Immature natural killer cell (primary cell): ENCODE results near the gene RPRD1A. TPM values are rescaled to one million over a fixed set of nuclear protein-coding genes. Genes with fewer than 3 reads are reported as not detected.
"Not testable (repeated sequence)": the region's sequence is repeated elsewhere in the genome, so short reads cannot be mapped to it uniquely, and the experiment has no call there.

Experiments
- DNase-seq, 3 donors: peaks; one replicate each; pipeline ENCODE4 v3.0.0; 2022; ENCODE audit warnings: mixed read lengths in 1 of 3
- H3K27ac Mint-ChIP-seq, 6 donors: one replicate each; pipeline ENCODE4 v1.8.0; 2020; ENCODE audit warnings: mixed read lengths in 6 of 6, mild to moderate bottlenecking in 5 of 6, inconsistent platforms in 4 of 6, moderate library complexity in 3 of 6
- H3K27me3 Mint-ChIP-seq, 3 donors: one replicate each; pipeline ENCODE4 v1.8.0; 2020 to 2021; ENCODE audit warnings: low read depth in 3 of 3, mild to moderate bottlenecking in 3 of 3, mixed read lengths in 3 of 3, moderate library complexity in 3 of 3, inconsistent platforms in 1 of 3
- H3K36me3 Mint-ChIP-seq, 3 donors: one replicate each; pipeline ENCODE4 v1.8.0; 2020; ENCODE audit warnings: mixed read lengths in 3 of 3, inconsistent platforms in 2 of 3, mild to moderate bottlenecking in 2 of 3
- H3K4me1 Mint-ChIP-seq, 2 donors: one replicate each; pipeline ENCODE4 v1.8.0; 2020; ENCODE audit warnings: inconsistent platforms in 2 of 2, mild to moderate bottlenecking in 2 of 2, mixed read lengths in 2 of 2, moderate library complexity in 1 of 2
- H3K4me3 Mint-ChIP-seq, 5 donors: one replicate each; pipeline ENCODE4 v1.8.0; 2020; ENCODE audit warnings: mild to moderate bottlenecking in 5 of 5, mixed read lengths in 5 of 5, inconsistent platforms in 3 of 5, moderate library complexity in 3 of 5
- H3K9me3 Mint-ChIP-seq, 6 donors: one replicate each; pipeline ENCODE4 v1.8.0; 2020; ENCODE audit warnings: mild to moderate bottlenecking in 6 of 6, mixed read lengths in 6 of 6, inconsistent platforms in 4 of 6, moderate library complexity in 3 of 6
- polyA plus RNA-seq, 3 donors: library from polyadenylated mRNA; unstranded; fragments of 300-500 nt; fragmentation: Illumina TruSeq; gene quantifications; one replicate each; pipeline ENCODE4 v1.2.3, GENCODE V29; 2021

Gene RPRD1A
- polyA plus RNA-seq, 3 donors from 2014 or later, result 6.3 to 11.0 (median 7.4) TPM

- H3K4me1 Mint-ChIP-seq, result peaks cover 9 to 13% of the 10 kb centered on the region in 2 donors
- DNase-seq, result no peak
- no peak overlapping the region for H3K27ac Mint-ChIP-seq
- H3K4me3 Mint-ChIP-seq, result no peak overlapping the region
- H3K36me3 Mint-ChIP-seq, result no peaks in the 10 kb centered on the region
- no peaks in the 10 kb centered on the region for H3K9me3 Mint-ChIP-seq
- H3K27me3 Mint-ChIP-seq, result peaks cover 0 to 1% (median 0%) of the 10 kb centered on the region in 3 donors
These were observed 27.1 kb upstream of the RPRD1A start for GRCh38 chr18:36094431-36094830.

GRCh38 chr18:36092116-36092515, 24.8 kb upstream of the RPRD1A start:
- not testable (repeated sequence) for H3K9me3 Mint-ChIP-seq, H3K27ac Mint-ChIP-seq, H3K36me3 Mint-ChIP-seq, DNase-seq, H3K4me3 Mint-ChIP-seq, H3K27me3 Mint-ChIP-seq
- peaks cover 9 to 13% of the 10 kb centered on the region in 2 donors for H3K4me1 Mint-ChIP-seq

GRCh38 chr18:36089001-36089400, 21.6 kb upstream of the RPRD1A start:
- H3K4me1 Mint-ChIP-seq, result peaks cover 9 to 13% of the 10 kb centered on the region in 2 donors
- peaks cover 0 to 2% (median 0%) of the 10 kb centered on the region in 6 donors for H3K9me3 Mint-ChIP-seq
- DNase-seq, result no peak
- H3K36me3 Mint-ChIP-seq, result no peaks in the 10 kb centered on the region
- H3K4me3 Mint-ChIP-seq, result no peak overlapping the region
- peaks cover 0 to 2% (median 0%) of the 10 kb centered on the region in 3 donors for H3K27me3 Mint-ChIP-seq
- no peak overlapping the region for H3K27ac Mint-ChIP-seq

GRCh38 chr18:36088256-36088655, 20.9 kb upstream of the RPRD1A start:
- Mint-ChIP-seq H3K4me3 (no peak overlapping the region), H3K36me3 (no peaks in the 10 kb centered on the region), H3K9me3 (peaks cover 0 to 2% (median 0%) of the 10 kb centered on the region in 6 donors), H3K4me1 (peaks cover 6 to 10% of the 10 kb centered on the region in 2 donors), H3K27me3 (peaks cover 0 to 3% (median 0%) of the 10 kb centered on the region in 3 donors), H3K27ac (no peak overlapping the region)
- DNase-seq, result no peak

- no peak for DNase-seq
- H3K27ac Mint-ChIP-seq, result no peak overlapping the region
- no peak overlapping the region for H3K4me3 Mint-ChIP-seq
- H3K36me3 Mint-ChIP-seq, result peaks cover 0 to 4% (median 4%) of the 10 kb centered on the region in 3 donors
- H3K27me3 Mint-ChIP-seq, result peaks cover 0 to 6% (median 2%) of the 10 kb centered on the region in 3 donors
- no peaks in the 10 kb centered on the region for H3K4me1 Mint-ChIP-seq
- peaks cover 0 to 4% (median 2%) of the 10 kb centered on the region in 6 donors for H3K9me3 Mint-ChIP-seq
These were observed 18.8 kb upstream of the RPRD1A start for GRCh38 chr18:36086186-36086585.

GRCh38 chr18:36085195-36085594, 17.8 kb upstream of the RPRD1A start:
- Mint-ChIP-seq H3K27me3 (peaks cover 0 to 5% (median 4%) of the 10 kb centered on the region in 3 donors), H3K9me3 (peaks cover 1 to 14% (median 10%) of the 10 kb centered on the region in 6 donors), H3K4me1 (no peaks in the 10 kb centered on the region), H3K4me3 (no peak overlapping the region), H3K36me3 (peaks cover 0 to 11% (median 8%) of the 10 kb centered on the region in 3 donors), H3K27ac (no peak overlapping the region)
- DNase-seq, result no peak

- DNase-seq, result no peak
- H3K4me3 Mint-ChIP-seq, result no peak overlapping the region
- peaks cover 0 to 11% (median 8%) of the 10 kb centered on the region in 3 donors for H3K36me3 Mint-ChIP-seq
- no peaks in the 10 kb centered on the region for H3K4me1 Mint-ChIP-seq
- H3K9me3 Mint-ChIP-seq, result peaks cover 1 to 17% (median 10%) of the 10 kb centered on the region in 6 donors
- peaks cover 6 to 10% (median 8%) of the 10 kb centered on the region in 3 donors for H3K27me3 Mint-ChIP-seq
- no peak overlapping the region for H3K27ac Mint-ChIP-seq
These were observed 16.4 kb upstream of the RPRD1A start for GRCh38 chr18:36083729-36084128.

- not testable (repeated sequence) for DNase-seq, H3K27ac Mint-ChIP-seq, H3K4me3 Mint-ChIP-seq, H3K4me1 Mint-ChIP-seq
- Mint-ChIP-seq H3K36me3 (peaks cover 0 to 11% (median 8%) of the 10 kb centered on the region in 3 donors), H3K27me3 (peaks cover 6 to 10% (median 8%) of the 10 kb centered on the region in 3 donors), H3K9me3 (peaks cover 1 to 17% (median 10%) of the 10 kb centered on the region in 6 donors)
These were observed 13.8 kb upstream of the RPRD1A start for GRCh38 chr18:36081118-36081517.

GRCh38 chr18:36078751-36079529, 11.6 kb upstream of the RPRD1A start:
- peaks cover 0 to 11% (median 8%) of the 10 kb centered on the region in 3 donors for H3K36me3 Mint-ChIP-seq
- H3K27me3 Mint-ChIP-seq, result peaks cover 10 to 14% (median 13%) of the 10 kb centered on the region in 3 donors
- no peak overlapping the region for H3K27ac Mint-ChIP-seq
- H3K4me3 Mint-ChIP-seq, result no peak overlapping the region
- no peak for DNase-seq
- peaks cover 1 to 17% (median 10%) of the 10 kb centered on the region in 6 donors for H3K9me3 Mint-ChIP-seq
- no peaks in the 10 kb centered on the region for H3K4me1 Mint-ChIP-seq

- H3K4me1 Mint-ChIP-seq, H3K27ac Mint-ChIP-seq, H3K4me3 Mint-ChIP-seq, DNase-seq: not testable (repeated sequence)
- H3K27me3 Mint-ChIP-seq, result peaks cover 10 to 13% (median 10%) of the 10 kb centered on the region in 3 donors
- peaks cover 1 to 17% (median 10%) of the 10 kb centered on the region in 6 donors for H3K9me3 Mint-ChIP-seq
- H3K36me3 Mint-ChIP-seq, result peaks cover 0 to 11% (median 8%) of the 10 kb centered on the region in 3 donors
These were observed 10.4 kb upstream of the RPRD1A start for GRCh38 chr18:36077764-36078163.

- DNase-seq, result no peak
- no peaks in the 10 kb centered on the region for H3K4me1 Mint-ChIP-seq
- peaks cover 0 to 5% (median 3%) of the 10 kb centered on the region in 3 donors for H3K36me3 Mint-ChIP-seq
- H3K4me3 Mint-ChIP-seq, result no peak overlapping the region
- H3K9me3 Mint-ChIP-seq, result peaks cover 1 to 12% (median 7%) of the 10 kb centered on the region in 6 donors
- H3K27me3 Mint-ChIP-seq, result peaks cover 9 to 13% (median 10%) of the 10 kb centered on the region in 3 donors
- no peak overlapping the region for H3K27ac Mint-ChIP-seq
These were observed 8.7 kb upstream of the RPRD1A start for GRCh38 chr18:36075862-36076587.

- H3K36me3 Mint-ChIP-seq, result no peaks in the 10 kb centered on the region
- no peak overlapping the region for H3K4me3 Mint-ChIP-seq
These were observed 7.1 kb upstream of the RPRD1A start for GRCh38 chr18:36074435-36074834.

GRCh38 chr18:36073676-36074075, 6.3 kb upstream of the RPRD1A start:
- H3K27me3 Mint-ChIP-seq, result peaks cover 5% of the 10 kb centered on the region in 3 donors
- DNase-seq, result no peak
- no peaks in the 10 kb centered on the region for H3K4me1 Mint-ChIP-seq
- H3K27ac Mint-ChIP-seq, result no peak overlapping the region
- H3K4me3 Mint-ChIP-seq, result no peak overlapping the region
- H3K9me3 Mint-ChIP-seq, result no peaks in the 10 kb centered on the region
- no peaks in the 10 kb centered on the region for H3K36me3 Mint-ChIP-seq

More at GRCh38 chr18:36074435-36074834, 7.1 kb upstream of the RPRD1A start:
- Mint-ChIP-seq H3K27me3 (peaks cover 5 to 10% (median 10%) of the 10 kb centered on the region in 3 donors), H3K9me3 (no peaks in the 10 kb centered on the region), H3K27ac (no peak overlapping the region), H3K4me1 (no peaks in the 10 kb centered on the region)
- DNase-seq, result no peak

GRCh38 chr18:36072406-36072805, 5.0 kb upstream of the RPRD1A start:
- DNase-seq, H3K36me3 Mint-ChIP-seq, H3K9me3 Mint-ChIP-seq, H3K4me3 Mint-ChIP-seq, H3K27ac Mint-ChIP-seq, H3K4me1 Mint-ChIP-seq, H3K27me3 Mint-ChIP-seq: not testable (repeated sequence)
